HEK293 (cell line): ENCODE measurements around the gene ZFPM1.

Experiments
- CTCF ChIP-seq: fragments of 450-650 bp; formaldehyde crosslinking; IDR thresholded peaks from 2 replicates; pipeline ENCODE4 v1.5.1; 2016; ENCODE audit warnings: missing biosample characterization, missing genetic modification characterization
- GLIS2 ChIP-seq: fragments of 450-650 bp; formaldehyde crosslinking; IDR thresholded peaks from 2 replicates; pipeline ENCODE4 v1.5.1; 2016; ENCODE audit warnings: missing biosample characterization, missing genetic modification characterization
- PRDM10 ChIP-seq: fragments of 450-650 bp; formaldehyde crosslinking; IDR thresholded peaks from 2 replicates; pipeline ENCODE4 v1.5.1; 2016; ENCODE audit warnings: missing biosample characterization, missing genetic modification characterization
- WT1 ChIP-seq: fragments of 450-650 bp; formaldehyde crosslinking; IDR thresholded peaks from 2 replicates; pipeline ENCODE4 v1.5.1; 2016; ENCODE audit warnings: missing biosample characterization, missing genetic modification characterization
- YY1 ChIP-seq: fragments of 450-650 bp; formaldehyde crosslinking; IDR thresholded peaks from 2 replicates; pipeline ENCODE4 v1.5.1; 2018; ENCODE audit warnings: missing biosample characterization, missing genetic modification characterization
- ZBTB49 ChIP-seq: fragments of 450-650 bp; formaldehyde crosslinking; IDR thresholded peaks from 2 replicates; pipeline ENCODE4 v1.5.1; 2016; ENCODE audit warnings: missing biosample characterization, missing genetic modification characterization, low read depth
- ZBTB8A ChIP-seq: fragments of 450-650 bp; formaldehyde crosslinking; IDR thresholded peaks from 2 replicates; pipeline ENCODE4 v1.5.1; 2016; ENCODE audit warnings: missing biosample characterization, missing genetic modification characterization
- ZNF112 ChIP-seq: fragments of 450-650 bp; formaldehyde crosslinking; IDR thresholded peaks from 2 replicates; pipeline ENCODE4 v1.5.0; 2017; ENCODE audit warnings: missing biosample characterization, missing genetic modification characterization
- ZNF140 ChIP-seq: fragments of 450-650 bp; formaldehyde crosslinking; IDR thresholded peaks from 2 replicates; pipeline ENCODE4 v1.5.1; 2016; ENCODE audit warnings: missing biosample characterization, missing genetic modification characterization
- ZNF202 ChIP-seq: fragments of 450-650 bp; formaldehyde crosslinking; IDR thresholded peaks from 2 replicates; pipeline ENCODE4 v1.5.1; 2016; ENCODE audit warnings: missing biosample characterization, missing genetic modification characterization, borderline replicate concordance
- ZNF274 ChIP-seq, 2 experiments: fragments of 200-500 bp in 1 of 2; fragments of 450-650 bp in 1 of 2; sonication (Bioruptor generic) in 1 of 2; formaldehyde crosslinking in 1 of 2; IDR thresholded peaks; 2 replicates each; pipeline versions ENCODE4 v1.5.1 to v1.6.1; 2014 to 2016; ENCODE audit warnings: borderline replicate concordance in 1 of 2, inconsistent platforms in 1 of 2, low read length in 1 of 2, missing biosample characterization in 1 of 2, missing genetic modification characterization in 1 of 2
- ZNF639 ChIP-seq: fragments of 450-650 bp; formaldehyde crosslinking; IDR thresholded peaks from 2 replicates; pipeline ENCODE4 v1.5.1; 2016; ENCODE audit warnings: missing biosample characterization, missing genetic modification characterization
- ZNF76 ChIP-seq: fragments of 450-650 bp; formaldehyde crosslinking; IDR thresholded peaks from 2 replicates; pipeline ENCODE4; 2016; ENCODE audit warnings: low read depth, missing biosample characterization, missing genetic modification characterization, borderline replicate concordance

- TF ChIP-seq YY1 (no peak), CTCF (tag by site-specific recombination) (no peak), ZNF112 (tag by site-specific recombination) (no peak), PRDM10 (tag by site-specific recombination) (no peak), WT1 (tag by site-specific recombination) (no peak), ZBTB8A (no peak), ZNF140 (no peak), ZNF76 (tag by site-specific recombination) (no peak), ZBTB49 (tag by site-specific recombination) (no peak), ZNF274 (IDR thresholded peaks at IDR 0.05; ENCODE audit: low read length) (no peak), ZNF274 (tag by site-specific recombination; IDR thresholded peaks at IDR 0.05; ENCODE audit: borderline replicate concordance) (no peak), GLIS2 (tag by site-specific recombination) (no peak), ZNF639 (no peak), ZNF202 (tag by site-specific recombination) (no peak)
Measured at GRCh38 chr16:88585927-88586581, 133.0 kb downstream of the ZFPM1 start.
